GM20000 (cell line): ENCODE data around the gene CENPC.

ENCODE experiments used
- DNase-seq: peaks from one replicate; pipeline ENCODE4 v3.0.0; 2012; ENCODE audit warnings: low spot score
- TF ChIP-seq, protein P1 (sequence below): IDR thresholded peaks from 2 replicates; pipeline ENCODE4 v1.5.1; 2012; ENCODE audit warnings: mild to moderate bottlenecking, control low read depth; ENCODE audit errors: extremely low read depth, missing control alignments

The CENPC gene

DNA sequence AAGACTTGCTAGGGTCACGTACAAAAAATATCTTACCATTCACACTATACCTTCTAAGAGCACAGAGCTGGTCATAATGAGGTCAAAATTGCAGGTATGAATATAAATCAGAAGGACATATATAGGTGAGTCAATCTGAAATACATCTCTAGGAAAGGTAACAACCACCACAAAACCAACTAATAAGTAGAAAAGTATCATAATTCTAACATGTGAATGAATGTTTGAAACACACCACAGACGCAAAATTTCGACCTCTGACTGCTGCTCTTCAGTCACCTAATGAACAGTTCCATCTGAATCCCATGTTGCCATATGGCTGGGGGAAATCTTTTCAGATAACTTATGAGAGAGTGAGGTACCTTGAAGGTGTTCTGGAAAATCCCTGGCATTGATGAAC lies 35.3 kb upstream of the CENPC start:
- DNase-seq, result no peak
- TF ChIP-seq, protein P1, sequence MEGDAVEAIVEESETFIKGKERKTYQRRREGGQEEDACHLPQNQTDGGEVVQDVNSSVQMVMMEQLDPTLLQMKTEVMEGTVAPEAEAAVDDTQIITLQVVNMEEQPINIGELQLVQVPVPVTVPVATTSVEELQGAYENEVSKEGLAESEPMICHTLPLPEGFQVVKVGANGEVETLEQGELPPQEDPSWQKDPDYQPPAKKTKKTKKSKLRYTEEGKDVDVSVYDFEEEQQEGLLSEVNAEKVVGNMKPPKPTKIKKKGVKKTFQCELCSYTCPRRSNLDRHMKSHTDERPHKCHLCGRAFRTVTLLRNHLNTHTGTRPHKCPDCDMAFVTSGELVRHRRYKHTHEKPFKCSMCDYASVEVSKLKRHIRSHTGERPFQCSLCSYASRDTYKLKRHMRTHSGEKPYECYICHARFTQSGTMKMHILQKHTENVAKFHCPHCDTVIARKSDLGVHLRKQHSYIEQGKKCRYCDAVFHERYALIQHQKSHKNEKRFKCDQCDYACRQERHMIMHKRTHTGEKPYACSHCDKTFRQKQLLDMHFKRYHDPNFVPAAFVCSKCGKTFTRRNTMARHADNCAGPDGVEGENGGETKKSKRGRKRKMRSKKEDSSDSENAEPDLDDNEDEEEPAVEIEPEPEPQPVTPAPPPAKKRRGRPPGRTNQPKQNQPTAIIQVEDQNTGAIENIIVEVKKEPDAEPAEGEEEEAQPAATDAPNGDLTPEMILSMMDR, result no peak

DNA sequence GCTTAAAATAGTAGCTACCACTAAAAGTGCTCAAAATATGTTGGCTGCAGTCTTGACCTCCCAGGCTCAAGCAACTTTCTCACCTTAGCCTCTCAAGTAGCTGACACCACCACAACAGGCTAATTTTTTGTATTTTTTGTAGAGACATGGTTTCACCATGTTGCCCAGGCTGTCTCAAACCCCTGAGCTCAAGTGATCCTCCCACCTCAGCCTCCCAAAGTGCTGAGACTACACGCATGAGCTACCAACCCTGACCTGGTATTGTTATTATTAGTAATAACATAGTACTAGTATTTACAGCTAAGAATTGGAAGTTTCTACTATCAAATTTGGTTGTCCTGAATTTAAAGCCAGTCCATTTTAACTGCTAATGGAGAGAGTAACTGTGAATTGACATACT lies 31.2 kb upstream of the CENPC start:
- no peak for DNase-seq
- TF ChIP-seq, protein P1, result no peak

DNA sequence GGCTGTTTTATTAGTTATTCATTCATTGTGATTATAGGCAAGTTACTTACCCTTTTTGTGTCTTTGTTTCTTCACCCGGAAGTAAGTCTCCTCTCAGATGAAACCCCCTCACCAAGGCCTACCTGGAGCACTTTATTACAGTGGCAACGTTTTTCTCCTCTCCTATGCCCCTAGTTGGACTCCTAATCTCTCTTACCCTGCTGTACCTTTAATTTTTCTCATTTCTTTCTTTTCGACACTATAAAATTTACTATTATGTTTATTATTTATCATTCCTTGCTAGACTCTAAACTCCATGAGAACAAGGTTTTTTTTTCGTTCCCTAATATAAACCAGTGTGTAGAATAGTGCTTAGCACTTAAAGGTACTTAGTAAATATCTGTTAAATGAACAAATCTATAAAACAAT lies 30.8 kb upstream of the CENPC start:
- TF ChIP-seq, protein P1, result no peak
- no peak for DNase-seq

DNA sequence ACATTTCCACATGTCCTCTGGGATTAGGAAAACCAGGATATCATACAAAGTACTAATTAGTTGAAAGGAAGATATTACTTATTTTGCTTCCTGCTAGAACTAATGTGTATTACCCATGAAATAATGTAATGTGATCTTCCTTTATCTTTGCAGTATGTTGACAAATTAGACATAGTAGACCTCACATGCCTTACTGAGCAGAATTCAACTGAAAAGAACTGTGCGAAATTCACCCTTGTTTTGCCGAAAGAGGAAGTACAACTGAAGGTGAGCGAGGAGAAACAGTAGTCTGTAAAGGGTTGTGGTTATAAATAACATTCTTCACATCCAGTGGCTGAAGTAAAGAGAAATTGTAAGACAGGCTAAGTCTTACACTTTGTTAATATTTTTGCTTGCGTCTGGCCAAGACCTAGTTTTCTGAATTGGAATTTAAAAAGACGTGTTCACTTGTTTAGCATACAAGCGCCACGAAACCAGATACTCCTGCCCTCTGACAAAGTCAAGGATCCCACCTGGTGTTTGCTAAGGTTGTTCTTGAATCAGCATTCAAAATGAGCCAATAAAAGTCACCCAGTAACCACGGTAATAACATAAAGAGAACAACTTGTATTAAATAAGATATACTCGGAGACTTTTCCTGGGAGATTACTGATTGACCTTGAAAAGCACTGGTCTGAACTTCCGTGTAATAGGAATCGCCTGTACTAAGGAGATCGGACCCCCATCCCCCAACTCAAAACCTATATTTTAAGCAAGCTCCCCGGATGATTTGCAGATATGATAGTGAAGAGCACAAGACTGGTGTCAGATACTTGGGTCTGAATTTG lies 30.1 kb upstream of the CENPC start:
- DNase-seq, result peak; percentile 56
- TF ChIP-seq, protein P1, result no peak

DNA sequence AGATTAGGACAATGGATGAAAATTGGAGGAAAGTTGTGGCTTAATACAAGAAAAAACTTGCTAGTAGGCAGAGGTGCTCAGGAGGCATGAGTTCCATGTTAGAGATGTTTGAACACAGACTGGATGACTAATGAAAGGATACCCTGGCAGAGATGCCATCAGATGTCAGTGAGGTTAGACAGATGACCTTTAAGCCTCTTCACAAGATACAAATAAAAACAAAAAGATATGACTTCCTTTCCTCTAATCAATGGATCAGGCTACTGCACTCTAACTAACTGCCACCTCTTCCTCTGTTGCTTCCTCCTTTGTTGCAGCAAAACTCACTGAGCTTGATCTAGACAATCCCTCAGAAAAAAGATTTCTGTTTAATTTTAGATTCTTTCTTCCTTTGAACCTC lies 27.9 kb upstream of the CENPC start:
- no peak for DNase-seq
- TF ChIP-seq, protein P1, result no peak

DNA sequence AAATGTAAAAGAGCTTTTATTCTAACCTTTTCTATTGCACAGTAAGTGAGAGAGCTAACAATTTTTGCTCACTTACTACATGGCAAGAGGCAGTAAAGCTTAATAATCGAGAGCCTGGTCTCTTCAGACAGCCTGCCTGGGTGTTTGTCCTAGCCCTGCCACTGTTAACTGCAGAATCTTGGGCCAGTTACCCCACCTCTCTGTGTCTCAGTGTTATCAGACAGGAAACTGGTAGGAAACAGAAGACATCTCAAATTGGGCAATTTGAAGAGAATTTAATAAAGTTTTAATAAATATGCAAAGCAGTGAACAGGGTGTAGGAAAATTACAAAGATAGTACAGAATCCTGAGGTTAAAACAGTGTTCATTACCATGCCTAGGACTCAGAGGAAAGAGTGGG lies 26.7 kb upstream of the CENPC start:
- TF ChIP-seq, protein P1, result no peak
- DNase-seq, result no peak

DNA sequence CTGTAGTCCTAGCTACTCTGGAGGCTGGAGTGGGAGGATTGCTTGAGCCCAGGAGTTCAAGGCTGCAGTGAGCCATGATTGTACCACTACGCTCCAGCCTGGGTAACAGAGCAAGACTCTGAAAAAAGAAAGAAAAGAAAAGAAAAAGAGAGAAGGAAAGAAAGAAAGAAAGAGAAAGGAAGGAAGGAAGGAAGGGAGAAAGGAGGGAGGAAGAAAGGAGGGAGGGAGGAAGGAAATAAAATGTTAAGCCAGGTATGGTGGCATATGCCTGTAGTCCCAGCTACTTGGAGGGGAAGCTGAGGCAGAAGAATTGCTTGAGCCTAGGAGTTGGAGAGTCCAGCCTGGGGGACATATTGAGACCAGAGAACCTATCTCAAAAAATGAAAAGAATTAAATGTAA lies 25.2 kb upstream of the CENPC start:
- TF ChIP-seq, protein P1, result no peak
- no peak for DNase-seq
